DND-41 (cell line): ENCODE data around the gene TMEM19.

Experiments used
- ATAC-seq: fragments of 200-7000 bp; cut with Tn5 transposase; 3 replicates; pipeline ENCODE4 v1.9.1; 2021; ENCODE audit warnings: low read depth; ENCODE audit not compliant: insufficient read depth
- DNase-seq: peaks from one replicate; pipeline ENCODE4 v3.0.0-alpha.2; 2020
- H2AFZ ChIP-seq: 2 replicates; pipeline ENCODE4 v1.6.0; 2012; ENCODE audit warnings: low read depth, low read length
- H3K27ac ChIP-seq: 2 replicates; pipeline ENCODE4 v1.5.1; 2012; ENCODE audit warnings: low read length, inconsistent platforms
- H3K27me3 ChIP-seq: fragments of 200-600 bp; sonication (generic); 2 replicates; pipeline ENCODE4 v1.6.0; 2012; ENCODE audit warnings: low read length, mild to moderate bottlenecking, inconsistent platforms; ENCODE audit not compliant: insufficient read depth, poor library complexity
- H3K36me3 ChIP-seq: 2 replicates; pipeline ENCODE4 v1.5.1; 2012; ENCODE audit warnings: low read length, inconsistent platforms; ENCODE audit not compliant: insufficient read depth
- H3K4me1 ChIP-seq: 2 replicates; pipeline ENCODE4 v1.5.1; 2012; ENCODE audit warnings: mild to moderate bottlenecking, low read length; ENCODE audit not compliant: insufficient read depth
- H3K4me2 ChIP-seq: 2 replicates; pipeline ENCODE4 v1.6.0; 2012; ENCODE audit warnings: mild to moderate bottlenecking, moderate library complexity, low read length, inconsistent platforms; ENCODE audit not compliant: insufficient read depth
- H3K4me3 ChIP-seq, 2 experiments: fragments of 200-600 bp in 1 of 2; shearing (Covaris generic) in 1 of 2; 2 replicates each; pipeline ENCODE4 v1.5.1; 2012 to 2016; ENCODE audit warnings: inconsistent platforms in 2 of 2, low read length in 2 of 2, mild to moderate bottlenecking in 2 of 2, low read depth in 1 of 2, moderate library complexity in 1 of 2
- H3K79me2 ChIP-seq: 2 replicates; pipeline ENCODE4 v1.6.0; 2012; ENCODE audit warnings: low read length, inconsistent platforms; ENCODE audit not compliant: insufficient read depth
- H3K9ac ChIP-seq: 2 replicates; pipeline ENCODE4 v1.6.0; 2012; ENCODE audit warnings: low read depth, mild to moderate bottlenecking, inconsistent platforms, low read length, moderate library complexity
- H3K9me3 ChIP-seq: 2 replicates; pipeline ENCODE4 v1.5.1; 2012; ENCODE audit warnings: low read length, moderate library complexity, mild to moderate bottlenecking, inconsistent platforms; ENCODE audit not compliant: insufficient read depth, severe bottlenecking
- H4K20me1 ChIP-seq: 2 replicates; pipeline ENCODE4 v1.6.0; 2012; ENCODE audit warnings: low read length; ENCODE audit not compliant: insufficient read depth
- EZH2 ChIP-seq: IDR thresholded peaks from 3 replicates; pipeline ENCODE4 v1.6.1; 2012; ENCODE audit warnings: borderline replicate concordance, low read depth, mild to moderate bottlenecking, moderate library complexity, low read length, inconsistent platforms; ENCODE audit not compliant: severe bottlenecking
- TF ChIP-seq, protein P1 (sequence below): IDR thresholded peaks from 2 replicates; pipeline ENCODE4 v1.5.1; 2012; ENCODE audit warnings: borderline replicate concordance, low read length, moderate library complexity, mild to moderate bottlenecking; ENCODE audit not compliant: poor library complexity, severe bottlenecking; ENCODE audit errors: extremely low read depth

Gene TMEM19

DNA sequence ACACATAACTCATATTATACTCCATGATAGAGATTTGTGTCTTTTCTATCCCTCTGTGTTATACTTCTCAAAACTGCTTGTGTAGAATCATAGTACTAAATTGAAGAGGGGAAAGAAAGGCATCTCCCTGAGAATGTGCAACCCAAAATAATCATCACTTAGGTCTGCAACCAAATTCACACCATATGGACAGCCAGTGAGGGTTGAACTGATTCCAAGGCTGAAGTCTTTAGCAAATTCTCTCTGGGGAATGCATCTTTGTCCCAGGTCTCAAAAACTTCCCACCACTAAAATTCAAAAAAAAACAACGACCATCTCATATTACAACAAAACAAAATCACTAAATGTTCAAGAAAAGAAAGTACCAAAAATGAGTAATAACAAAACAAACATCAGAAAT lies 33.2 kb upstream of the TMEM19 start:
- H3K36me3 ChIP-seq, result peaks cover 79% of the 10 kb centered on the region
- peaks cover 84% of the 10 kb centered on the region for H3K79me2 ChIP-seq
- no peak overlapping the region for H3K4me3 ChIP-seq
- ATAC-seq (no peak), DNase-seq (no peak)
- no peak overlapping the region for H3K27ac ChIP-seq
- H3K27me3 ChIP-seq, result no peaks in the 10 kb centered on the region
- H3K4me1 ChIP-seq, result peaks cover 8% of the 10 kb centered on the region
- H3K9ac ChIP-seq, result no peak overlapping the region
- H3K4me2 ChIP-seq, result no peak overlapping the region
- no peak overlapping the region for H2AFZ ChIP-seq
- TF ChIP-seq, protein P1, sequence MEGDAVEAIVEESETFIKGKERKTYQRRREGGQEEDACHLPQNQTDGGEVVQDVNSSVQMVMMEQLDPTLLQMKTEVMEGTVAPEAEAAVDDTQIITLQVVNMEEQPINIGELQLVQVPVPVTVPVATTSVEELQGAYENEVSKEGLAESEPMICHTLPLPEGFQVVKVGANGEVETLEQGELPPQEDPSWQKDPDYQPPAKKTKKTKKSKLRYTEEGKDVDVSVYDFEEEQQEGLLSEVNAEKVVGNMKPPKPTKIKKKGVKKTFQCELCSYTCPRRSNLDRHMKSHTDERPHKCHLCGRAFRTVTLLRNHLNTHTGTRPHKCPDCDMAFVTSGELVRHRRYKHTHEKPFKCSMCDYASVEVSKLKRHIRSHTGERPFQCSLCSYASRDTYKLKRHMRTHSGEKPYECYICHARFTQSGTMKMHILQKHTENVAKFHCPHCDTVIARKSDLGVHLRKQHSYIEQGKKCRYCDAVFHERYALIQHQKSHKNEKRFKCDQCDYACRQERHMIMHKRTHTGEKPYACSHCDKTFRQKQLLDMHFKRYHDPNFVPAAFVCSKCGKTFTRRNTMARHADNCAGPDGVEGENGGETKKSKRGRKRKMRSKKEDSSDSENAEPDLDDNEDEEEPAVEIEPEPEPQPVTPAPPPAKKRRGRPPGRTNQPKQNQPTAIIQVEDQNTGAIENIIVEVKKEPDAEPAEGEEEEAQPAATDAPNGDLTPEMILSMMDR, result no peak
- TF ChIP-seq EZH2, result no peak
- H3K9me3 ChIP-seq, result no peaks in the 10 kb centered on the region
- peaks cover 14% of the 10 kb centered on the region; the same call in 1 of the 2 replicates for H4K20me1 ChIP-seq

DNA sequence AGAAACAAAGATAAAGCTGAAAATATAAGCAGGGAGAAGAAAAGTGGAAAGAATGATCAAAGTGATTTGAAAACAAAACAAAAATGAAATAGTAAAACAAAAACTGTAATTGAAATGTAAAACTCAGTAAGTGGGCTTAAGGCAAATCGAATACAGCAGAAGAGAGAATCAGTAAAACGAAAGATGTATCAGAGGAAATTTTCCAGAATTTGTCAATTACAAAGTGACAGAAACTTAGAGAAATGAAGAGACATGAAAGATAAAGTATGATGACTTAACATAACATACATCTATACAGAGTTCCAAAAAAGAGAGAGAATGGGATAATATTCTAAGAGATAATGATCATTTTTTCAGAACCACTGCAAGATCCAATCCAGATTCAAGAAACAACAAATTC lies 32.7 kb upstream of the TMEM19 start:
- H3K27me3 ChIP-seq, result no peaks in the 10 kb centered on the region
- H3K9ac ChIP-seq, result no peak overlapping the region
- H3K36me3 ChIP-seq, result peaks cover 80% of the 10 kb centered on the region
- peaks cover 84% of the 10 kb centered on the region for H3K79me2 ChIP-seq
- TF ChIP-seq, protein P1, result no peak
- no peak for TF ChIP-seq EZH2
- no peak overlapping the region for H3K4me3 ChIP-seq
- H3K27ac ChIP-seq, result no peak overlapping the region
- no peaks in the 10 kb centered on the region for H3K9me3 ChIP-seq
- ATAC-seq (no peak), DNase-seq (no peak)
- H2AFZ ChIP-seq, result no peak overlapping the region
- H3K4me2 ChIP-seq, result no peak overlapping the region
- peaks cover 8% of the 10 kb centered on the region for H3K4me1 ChIP-seq
- H4K20me1 ChIP-seq, result peaks cover 14% of the 10 kb centered on the region; the same call in 1 of the 2 replicates

DNA sequence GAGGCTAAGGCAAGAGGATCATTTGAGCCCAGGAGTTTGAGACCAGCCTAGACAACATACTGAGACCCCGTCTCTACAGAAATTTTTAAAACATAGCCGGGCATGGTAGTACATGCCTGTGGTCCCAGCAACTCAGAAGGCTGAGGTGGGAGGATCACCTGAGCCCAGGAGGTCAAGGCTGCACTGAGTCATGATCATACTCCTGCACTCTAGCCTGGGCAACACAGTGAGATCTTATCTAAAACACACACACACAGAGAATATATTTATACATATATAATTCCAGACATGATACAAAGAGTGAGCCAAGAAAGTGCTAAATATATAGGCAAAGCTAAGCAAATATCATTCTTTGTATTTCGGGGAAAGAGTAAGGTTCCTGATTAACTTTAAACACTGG lies 31.7 kb upstream of the TMEM19 start:
- peaks cover 81% of the 10 kb centered on the region for H3K36me3 ChIP-seq
- no peak for TF ChIP-seq EZH2
- peaks cover 14% of the 10 kb centered on the region; the same call in 1 of the 2 replicates for H4K20me1 ChIP-seq
- H3K27ac ChIP-seq, result no peak overlapping the region
- H3K9ac ChIP-seq, result no peak overlapping the region
- peaks cover 85% of the 10 kb centered on the region for H3K79me2 ChIP-seq
- no peak overlapping the region for H3K4me2 ChIP-seq
- H3K4me3 ChIP-seq, result no peak overlapping the region
- ATAC-seq (no peak), DNase-seq (no peak)
- peaks cover 8% of the 10 kb centered on the region for H3K4me1 ChIP-seq
- H3K9me3 ChIP-seq, result no peaks in the 10 kb centered on the region
- no peak overlapping the region for H2AFZ ChIP-seq
- no peaks in the 10 kb centered on the region for H3K27me3 ChIP-seq

DNA sequence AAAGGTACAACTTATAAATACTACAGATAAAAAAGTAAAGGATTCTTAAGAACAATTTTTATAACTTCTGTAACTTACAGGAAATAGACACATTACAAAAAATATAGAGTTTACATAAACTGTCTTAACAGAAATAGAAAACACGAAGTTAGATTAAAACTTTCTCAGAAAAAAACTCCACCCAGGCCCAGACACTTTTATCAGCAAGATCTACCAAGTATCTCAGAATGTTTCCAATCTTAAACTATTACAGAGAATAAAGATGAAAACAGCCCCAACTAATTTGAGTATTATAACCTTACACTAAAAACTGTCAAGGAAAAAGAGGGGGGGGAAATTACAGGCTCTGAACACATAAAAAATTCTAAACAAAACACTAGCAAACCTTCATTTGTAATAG lies 30.4 kb upstream of the TMEM19 start:
- TF ChIP-seq, protein P1, result no peak
- no peak for TF ChIP-seq EZH2
- Histone ChIP-seq H3K36me3 (peaks cover 86% of the 10 kb centered on the region), H3K27me3 (no peaks in the 10 kb centered on the region), H3K27ac (no peak overlapping the region), H4K20me1 (peaks cover 12% of the 10 kb centered on the region; the same call in 1 of the 2 replicates), H3K79me2 (peaks cover 88% of the 10 kb centered on the region), H3K9ac (no peak overlapping the region), H3K4me2 (peak overlapping the region; percentile 21; the same call in 1 of the 2 replicates), H3K4me1 (peaks cover 8% of the 10 kb centered on the region), H3K4me3 (no peak overlapping the region), H3K9me3 (no peaks in the 10 kb centered on the region), H2AFZ (no peak overlapping the region)
- ATAC-seq (no peak), DNase-seq (no peak)
